H1 (cell line): ENCODE measurements around the gene SLC23A2. TPM values are rescaled to one million over a fixed set of nuclear protein-coding genes. Genes with fewer than 3 reads are reported as not detected.

Experiments
- TAF7 ChIP-seq: optimal IDR thresholded peaks from 2 replicates; pipeline ENCODE3; 2011; ENCODE audit warnings: low read depth, mild to moderate bottlenecking, inconsistent platforms, low read length, moderate library complexity, borderline replicate concordance
- TCF12 ChIP-seq: IDR thresholded peaks from 2 replicates; pipeline ENCODE4 v1.6.1; 2011; ENCODE audit warnings: low read depth, mild to moderate bottlenecking, low read length
- TEAD4 ChIP-seq: IDR thresholded peaks from 2 replicates; pipeline ENCODE4 v1.6.1; 2012; ENCODE audit warnings: low read depth, low read length, inconsistent platforms, mixed read lengths
- YY1 ChIP-seq: IDR thresholded peaks from 2 replicates; pipeline ENCODE4 v1.6.1; 2011; ENCODE audit warnings: low read depth, mild to moderate bottlenecking, low read length
- polyA plus RNA-seq, 7 experiments: library from polyadenylated mRNA; depleted of rRNA in 3 of 7; stranded (reverse) in 5 of 7; unstranded in 2 of 7; fragments of >200 nt in 5 of 7; fragments of 200-250 nt in 2 of 7; gene quantifications; 1 replicate in 5 of 7; 2 replicates in 1 of 7; 4 replicates in 1 of 7; pipeline versions ENCODE4 v1.2.1 to v1.2.3, GENCODE V29; 2011 to 2013; ENCODE audit warnings: missing spikeins in 2 of 7, mixed read lengths in 2 of 7
- small RNA-seq: library from polyadenylated mRNA; stranded (forward); fragments of <200 nt; extraction: miRNeasy Mini kit (QIAGEN cat#:217004); gene quantifications from one replicate; pipeline ENCODE3, GENCODE V24; 2013; ENCODE audit not compliant: insufficient read depth
- total RNA-seq: library from RNA; stranded (reverse); fragmentation: NEBNext Ultra II Directional; extraction: Animal tissue kit (Norgen Biotek cat#: 25700); gene quantifications from 2 replicates; pipeline ENCODE4 v1.2.1, GENCODE V29; 2021

Gene SLC23A2
- total and polyA plus RNA-seq, 2 of the 8 experiments (the other 6 are each of a cell fraction or from before 2014, with no cell fraction given): 17.0 to 18.6 TPM

DNA sequence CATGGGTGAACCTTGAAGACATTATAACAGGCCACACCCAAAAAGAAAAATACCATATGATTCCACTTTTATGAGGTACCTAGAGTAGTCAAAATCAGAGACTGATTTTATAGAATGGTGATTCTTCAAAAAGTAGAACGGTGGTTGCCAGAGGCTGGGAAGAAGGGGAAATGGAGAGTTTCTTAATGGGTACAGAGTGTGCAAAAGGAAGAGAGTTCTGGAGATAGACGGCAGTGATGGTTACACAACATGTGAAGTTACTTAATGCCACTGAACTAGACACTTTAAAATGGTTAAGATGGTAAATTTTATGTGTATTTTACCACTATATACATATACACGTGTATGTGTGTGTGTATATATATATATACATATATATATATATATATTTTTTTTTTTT is 198.8 kb downstream of the SLC23A2 start (continued):
- TF ChIP-seq YY1: no peak
- TF ChIP-seq TAF7: no peak
- TF ChIP-seq TEAD4: no peak
- no peak for TF ChIP-seq TCF12

Small RNA genes lying within 50 kb of the gene (small RNA-seq; reads per million reads assigned to genes)
- gene AL121890.1 (not detected), gene RF00322 (not detected)

Other genes with a start within 250 kb of the SLC23A2 start
- gene RASSF2, start 177.9 kb downstream of the SLC23A2 start, total RNA-seq: 9.0 and 9.5 TPM in 2 replicates
- 4.1 and 4.9 TPM in 2 replicates for gene RASSF2, start 177.9 kb downstream of the SLC23A2 start, polyA plus RNA-seq (2011; rRNA removed)
- gene TMEM230, start 111.6 kb upstream of the SLC23A2 start, total RNA-seq: 81.5 and 82.2 TPM in 2 replicates
- 107 and 133 TPM in 2 replicates for gene TMEM230, start 111.6 kb upstream of the SLC23A2 start, polyA plus RNA-seq (2011; rRNA removed)
- gene PCNA, start 118.4 kb upstream of the SLC23A2 start, total RNA-seq: 286 and 290 TPM in 2 replicates
- gene PCNA, start 118.4 kb upstream of the SLC23A2 start, polyA plus RNA-seq (2011; rRNA removed): 737 and 756 TPM in 2 replicates
- 56.2 and 57.0 TPM in 2 replicates for gene CDS2, start 125.5 kb upstream of the SLC23A2 start, total RNA-seq
- 38.0 and 54.0 TPM in 2 replicates for gene CDS2, start 125.5 kb upstream of the SLC23A2 start, polyA plus RNA-seq (2011; rRNA removed)